SU-DHL-6 (cell line): ENCODE data around the gene HIVEP3.

Experiments used
- H2AFZ ChIP-seq: fragments of 200-600 bp; sonication (generic); 2 replicates; pipeline ENCODE4 v1.6.1; 2014; ENCODE audit warnings: low read depth, mild to moderate bottlenecking, moderate library complexity, mixed read lengths, antibody characterized with exemption, low read length; ENCODE audit not compliant: severe bottlenecking
- H3F3A ChIP-seq: fragments of 200-600 bp; shearing (Covaris generic); 2 replicates; pipeline ENCODE4 v1.6.0; 2016; ENCODE audit warnings: antibody characterized with exemption, mild to moderate bottlenecking; ENCODE audit not compliant: insufficient read depth
- H3K27ac ChIP-seq: fragments of 200-600 bp; sonication (generic); 2 replicates; pipeline ENCODE4 v1.5.1; 2016; ENCODE audit warnings: low read depth, mild to moderate bottlenecking, low read length, moderate library complexity, mixed read lengths
- H3K27me3 ChIP-seq: fragments of 200-600 bp; sonication (generic), shearing (Covaris generic); 2 replicates; pipeline ENCODE4 v1.6.0; 2014; ENCODE audit warnings: mild to moderate bottlenecking, low read length
- H3K36me3 ChIP-seq: fragments of 200-600 bp; sonication (generic); 2 replicates; pipeline ENCODE4 v1.6.1; 2014; ENCODE audit warnings: mild to moderate bottlenecking, low read length, mixed read lengths
- H3K4me2 ChIP-seq: fragments of 300-600, 200-600 bp; shearing (Covaris generic), sonication (generic); 2 replicates; pipeline ENCODE4 v1.6.0; 2014; ENCODE audit warnings: low read length, low read depth, mild to moderate bottlenecking; ENCODE audit not compliant: poor library complexity, severe bottlenecking
- H3K4me3 ChIP-seq: fragments of 200-600 bp; sonication (generic); 2 replicates; pipeline ENCODE4 v1.5.1; 2014; ENCODE audit warnings: antibody characterized with exemption, low read length, mild to moderate bottlenecking, mixed read lengths; ENCODE audit not compliant: insufficient read depth, poor library complexity, severe bottlenecking
- H3K79me2 ChIP-seq: fragments of 200-600 bp; sonication (generic); 2 replicates; pipeline ENCODE4 v1.6.1; 2014; ENCODE audit warnings: mild to moderate bottlenecking, low read length, moderate library complexity; ENCODE audit not compliant: insufficient read depth
- H3K9ac ChIP-seq: fragments of 200-600 bp; sonication (generic); 2 replicates; pipeline ENCODE4 v1.7.0; 2014; ENCODE audit warnings: mild to moderate bottlenecking, low read length
- H3K9me2 ChIP-seq: fragments of 200-600 bp; sonication (generic); replicated peaks from 2 replicates; pipeline ENCODE4 v1.6.1; 2014; ENCODE audit warnings: low read length; ENCODE audit not compliant: insufficient read depth
- H3K9me3 ChIP-seq: fragments of 200-600 bp; sonication (generic); 2 replicates; pipeline ENCODE4 v1.6.1; 2014; ENCODE audit warnings: low read length, mixed read lengths; ENCODE audit not compliant: insufficient read depth
- H4K20me1 ChIP-seq: fragments of 200-600 bp; sonication (generic); 2 replicates; pipeline ENCODE4 v1.6.1; 2014; ENCODE audit warnings: low read depth, mild to moderate bottlenecking, antibody characterized with exemption, low read length, moderate library complexity, mixed read lengths
- CTCF ChIP-seq: fragments of 200-600 bp; sonication (generic); IDR thresholded peaks from one replicate; pipeline ENCODE4 v1.5.1; 2017; ENCODE audit warnings: antibody characterized with exemption, mild to moderate bottlenecking, low read length, moderate library complexity; ENCODE audit not compliant: insufficient read depth, poor library complexity, severe bottlenecking
- EZH2phosphoT487 ChIP-seq: fragments of 200-600 bp; sonication (generic), shearing (Covaris generic); conservative IDR thresholded peaks from 2 replicates; pipeline ENCODE4 v1.6.1; 2018; ENCODE audit warnings: mild to moderate bottlenecking, antibody characterized with exemption, low read length, moderate library complexity, mixed read lengths

The HIVEP3 gene

DNA sequence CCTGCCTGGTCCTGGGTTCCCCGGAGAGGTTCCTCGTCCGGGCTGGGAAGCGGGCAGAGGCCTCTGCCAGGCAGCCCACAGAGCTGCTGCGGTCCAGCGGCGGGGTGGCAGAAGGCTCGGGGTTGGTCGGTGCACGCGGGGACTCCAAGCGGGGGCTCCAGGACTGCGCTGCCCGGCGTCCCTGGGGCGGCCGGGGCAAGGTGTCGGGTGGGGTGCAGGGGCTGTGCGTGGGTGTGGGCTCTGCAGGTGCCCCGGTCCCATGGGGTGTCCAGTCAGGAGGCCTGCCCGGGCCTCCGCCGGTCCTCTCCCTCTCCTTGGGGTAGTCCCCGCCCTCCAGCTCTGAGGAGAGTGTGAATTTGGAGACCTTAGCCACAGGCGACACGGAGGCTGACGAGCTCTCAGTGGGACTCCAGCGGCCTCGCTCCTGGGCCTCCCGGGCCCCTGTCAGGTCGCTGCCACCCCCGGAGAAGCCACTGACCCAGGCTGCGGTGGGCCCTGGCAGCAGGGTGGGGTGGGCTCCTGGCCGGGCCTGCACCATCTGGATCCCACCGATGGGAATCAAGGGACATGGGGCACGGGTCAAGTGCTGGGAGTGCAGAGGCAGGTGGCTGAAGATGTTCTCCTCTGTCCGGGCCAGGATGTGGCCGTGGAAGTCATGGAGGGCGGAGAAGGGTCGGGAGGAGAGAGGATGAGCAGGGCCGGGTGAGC lies 408.0 kb downstream of the HIVEP3 start:
- Histone ChIP-seq H4K20me1 (no peaks in the 10 kb centered on the region), H3K36me3 (no peaks in the 10 kb centered on the region)

DNA sequence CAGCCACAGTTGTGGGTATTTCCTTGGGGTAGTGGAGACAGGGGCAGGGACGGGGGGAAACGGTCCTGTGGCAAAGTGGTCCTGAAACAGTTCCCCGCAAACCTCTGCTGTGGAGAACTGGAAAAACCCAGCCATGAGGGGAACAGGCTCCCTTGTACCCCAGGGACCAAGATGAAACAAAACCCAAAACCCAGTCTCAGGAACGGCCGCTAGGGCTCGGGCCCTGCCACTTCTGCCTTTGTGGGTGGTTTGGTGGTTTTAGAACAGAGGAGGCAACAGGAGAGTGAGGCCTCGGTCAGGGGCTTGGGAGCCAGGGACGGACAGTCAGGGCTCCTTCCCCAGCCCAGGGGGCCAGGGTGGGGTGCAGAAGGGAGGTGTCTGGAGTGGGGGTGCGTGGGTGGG lies 409.5 kb downstream of the HIVEP3 start:
- no peak overlapping the region for H3K4me2 ChIP-seq

More for the DNA sequence above, 408.0 kb downstream of the HIVEP3 start:
- H3K4me2 ChIP-seq: no peak overlapping the region
- H3K4me3 ChIP-seq: no peak overlapping the region
- no peak overlapping the region for H3K27ac ChIP-seq
- H3F3A ChIP-seq: no peaks in the 10 kb centered on the region
- H3K27me3 ChIP-seq: no peaks in the 10 kb centered on the region
- H3K9ac ChIP-seq: no peak overlapping the region
- H3K79me2 ChIP-seq: no peaks in the 10 kb centered on the region
- H3K9me2 ChIP-seq: no peaks in the 10 kb centered on the region
- no peaks in the 10 kb centered on the region for H3K9me3 ChIP-seq
- H2AFZ ChIP-seq: no peak overlapping the region
- TF ChIP-seq CTCF (no peak), EZH2phosphoT487 (no peak)

GRCh38 chr1:41508290-41508689 lies 410.4 kb downstream of the HIVEP3 start:
- no peak overlapping the region for H3K4me2 ChIP-seq
- no peaks in the 10 kb centered on the region for H3F3A ChIP-seq
- no peak overlapping the region for H2AFZ ChIP-seq
- H3K36me3 ChIP-seq: no peaks in the 10 kb centered on the region
- no peaks in the 10 kb centered on the region for H4K20me1 ChIP-seq
- no peak overlapping the region for H3K4me3 ChIP-seq
- no peak overlapping the region for H3K9ac ChIP-seq
- no peaks in the 10 kb centered on the region for H3K9me3 ChIP-seq
- H3K27ac ChIP-seq: no peak overlapping the region
- TF ChIP-seq CTCF (no peak), EZH2phosphoT487 (no peak)
- H3K79me2 ChIP-seq: no peaks in the 10 kb centered on the region
- no peaks in the 10 kb centered on the region for H3K9me2 ChIP-seq
- no peaks in the 10 kb centered on the region for H3K27me3 ChIP-seq

More for the DNA sequence above, 409.5 kb downstream of the HIVEP3 start:
- Histone ChIP-seq H4K20me1 (no peaks in the 10 kb centered on the region), H3K27ac (no peak overlapping the region), H3K27me3 (no peaks in the 10 kb centered on the region), H3K9ac (no peak overlapping the region), H3K9me2 (no peaks in the 10 kb centered on the region), H3F3A (no peaks in the 10 kb centered on the region), H3K36me3 (no peaks in the 10 kb centered on the region), H3K9me3 (no peaks in the 10 kb centered on the region), H2AFZ (no peak overlapping the region), H3K4me3 (no peak overlapping the region), H3K79me2 (no peaks in the 10 kb centered on the region)
- no peak for TF ChIP-seq EZH2phosphoT487
- TF ChIP-seq CTCF: no peak
